ENCODE data around the gene C10orf53. TPM values are rescaled to one million over a fixed set of nuclear protein-coding genes. Genes with fewer than 3 reads are reported as not detected.

The C10orf53 gene
- total RNA-seq, 1 donor from 2014 or later, result not detected

DNA sequence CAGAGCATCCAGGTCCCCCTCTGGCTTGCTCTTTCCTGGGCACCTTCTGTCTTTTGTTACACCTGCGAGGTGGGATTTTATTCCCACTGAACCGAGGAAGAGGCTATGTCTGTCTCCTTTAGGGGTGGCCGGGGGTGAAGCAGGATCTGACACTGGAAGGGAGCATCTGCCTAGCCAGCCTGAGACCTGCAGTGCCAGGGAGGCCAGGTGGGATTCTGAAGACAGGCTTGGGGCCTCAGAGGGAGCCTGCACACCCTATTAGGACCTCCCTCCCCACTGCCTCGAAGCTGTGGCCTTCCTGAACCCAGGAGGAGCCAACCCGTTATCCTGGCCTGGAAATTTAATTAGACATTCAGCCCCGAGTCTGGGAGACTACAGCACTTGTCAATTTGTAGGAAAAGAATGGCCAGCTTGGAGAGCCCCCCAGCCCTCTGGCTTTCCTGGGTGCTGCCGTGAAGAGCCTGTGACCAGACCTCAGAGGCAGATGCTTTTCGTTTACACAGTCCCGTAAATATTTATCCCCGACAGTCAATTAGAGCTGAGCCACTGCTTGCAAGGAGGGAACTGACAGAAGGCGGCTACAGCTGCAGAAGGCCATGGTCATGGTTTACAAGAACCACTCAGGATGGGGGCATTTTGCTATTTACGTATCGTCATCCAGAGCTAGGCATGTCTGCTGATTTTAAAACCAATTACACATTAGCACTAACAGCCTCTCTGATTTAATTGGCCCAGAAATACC, 46.0 kb upstream of the C10orf53 start:
- no peak for DNase-seq (ENCODE audit: low spot score)
- H3K27ac ChIP-seq, result no peak overlapping the region
- no peaks in the 10 kb centered on the region for H3K4me1 ChIP-seq
- no peak overlapping the region for H3K9ac ChIP-seq
- Mint-ChIP-seq H3K27ac (no peak overlapping the region), H3K36me3 (no peaks in the 10 kb centered on the region), H3K27me3 (ENCODE audit: insufficient read depth, low read depth) (peaks cover 13% of the 10 kb centered on the region), H3K4me1 (no peaks in the 10 kb centered on the region), H3K9me3 (no peaks in the 10 kb centered on the region), H3K4me3 (no peak overlapping the region)
- H3K27me3 ChIP-seq, result peaks cover 42% of the 10 kb centered on the region
- no peak overlapping the region for H2AFZ ChIP-seq (replicated peaks)
- H4K20me1 ChIP-seq (ENCODE audit: low read depth), result no peaks in the 10 kb centered on the region
- H3K36me3 ChIP-seq, result no peaks in the 10 kb centered on the region
- H3K79me2 ChIP-seq (ENCODE audit: low read depth), result no peaks in the 10 kb centered on the region
- TF ChIP-seq, protein P1, sequence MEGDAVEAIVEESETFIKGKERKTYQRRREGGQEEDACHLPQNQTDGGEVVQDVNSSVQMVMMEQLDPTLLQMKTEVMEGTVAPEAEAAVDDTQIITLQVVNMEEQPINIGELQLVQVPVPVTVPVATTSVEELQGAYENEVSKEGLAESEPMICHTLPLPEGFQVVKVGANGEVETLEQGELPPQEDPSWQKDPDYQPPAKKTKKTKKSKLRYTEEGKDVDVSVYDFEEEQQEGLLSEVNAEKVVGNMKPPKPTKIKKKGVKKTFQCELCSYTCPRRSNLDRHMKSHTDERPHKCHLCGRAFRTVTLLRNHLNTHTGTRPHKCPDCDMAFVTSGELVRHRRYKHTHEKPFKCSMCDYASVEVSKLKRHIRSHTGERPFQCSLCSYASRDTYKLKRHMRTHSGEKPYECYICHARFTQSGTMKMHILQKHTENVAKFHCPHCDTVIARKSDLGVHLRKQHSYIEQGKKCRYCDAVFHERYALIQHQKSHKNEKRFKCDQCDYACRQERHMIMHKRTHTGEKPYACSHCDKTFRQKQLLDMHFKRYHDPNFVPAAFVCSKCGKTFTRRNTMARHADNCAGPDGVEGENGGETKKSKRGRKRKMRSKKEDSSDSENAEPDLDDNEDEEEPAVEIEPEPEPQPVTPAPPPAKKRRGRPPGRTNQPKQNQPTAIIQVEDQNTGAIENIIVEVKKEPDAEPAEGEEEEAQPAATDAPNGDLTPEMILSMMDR (IDR thresholded peaks at IDR 0.05), result no peak
- no peak overlapping the region for H3K4me2 ChIP-seq
- no peaks in the 10 kb centered on the region for H3F3A ChIP-seq (ENCODE audit: low read depth)
- no peaks in the 10 kb centered on the region for H3K9me3 ChIP-seq (ENCODE audit: low read depth)
- no peak overlapping the region for H3K4me3 ChIP-seq

DNA sequence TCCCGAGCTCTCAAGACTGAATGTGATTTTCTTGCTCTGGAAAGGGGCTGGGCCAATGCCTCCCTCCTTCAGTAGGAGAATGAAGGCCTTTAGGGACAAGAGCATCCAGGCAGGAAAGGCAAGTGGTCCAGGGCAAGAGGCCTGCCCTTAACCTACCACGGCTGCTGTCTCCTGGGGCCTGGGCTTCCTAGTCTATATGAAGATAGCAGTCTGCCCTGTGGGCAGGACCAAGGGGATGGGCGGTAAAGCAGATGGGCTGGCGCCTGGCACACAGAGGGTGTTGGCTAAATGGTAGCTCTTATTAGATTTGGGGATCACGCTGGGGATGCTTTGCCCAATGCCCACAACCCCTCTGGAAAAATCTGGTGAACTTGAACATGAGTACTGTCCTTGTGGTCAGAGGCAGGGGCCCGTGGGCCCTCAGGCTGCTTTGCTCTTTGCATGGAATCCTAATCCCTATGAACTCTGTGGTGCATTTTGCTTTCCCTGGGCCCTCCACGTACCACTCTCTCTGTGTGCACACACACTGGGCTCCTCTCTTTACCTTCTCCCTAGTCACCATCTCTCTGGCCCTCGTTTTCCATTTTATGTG, 45.3 kb upstream of the C10orf53 start:
- H3K27ac Mint-ChIP-seq, result no peak overlapping the region
- no peaks in the 10 kb centered on the region for H4K20me1 ChIP-seq (ENCODE audit: low read depth)
- no peaks in the 10 kb centered on the region for H3K4me1 ChIP-seq
- H3K4me3 ChIP-seq, result no peak overlapping the region
- no peak overlapping the region for H2AFZ ChIP-seq (replicated peaks)
- no peaks in the 10 kb centered on the region for H3K9me3 Mint-ChIP-seq
- H3K9ac ChIP-seq, result no peak overlapping the region
- no peaks in the 10 kb centered on the region for H3K36me3 Mint-ChIP-seq
- H3K27ac ChIP-seq, result no peak overlapping the region
- H3K4me1 Mint-ChIP-seq, result no peaks in the 10 kb centered on the region
- H3K79me2 ChIP-seq (ENCODE audit: low read depth), result no peaks in the 10 kb centered on the region
- no peaks in the 10 kb centered on the region for H3K36me3 ChIP-seq
- no peak overlapping the region for H3K4me3 Mint-ChIP-seq
- DNase-seq (ENCODE audit: low spot score), result no peak
- H3K27me3 Mint-ChIP-seq (ENCODE audit: insufficient read depth, low read depth), result peaks cover 11% of the 10 kb centered on the region
- no peaks in the 10 kb centered on the region for H3F3A ChIP-seq (ENCODE audit: low read depth)
- no peaks in the 10 kb centered on the region for H3K9me3 ChIP-seq (ENCODE audit: low read depth)
- no peak overlapping the region for H3K4me2 ChIP-seq
- H3K27me3 ChIP-seq, result peaks cover 49% of the 10 kb centered on the region
- TF ChIP-seq, protein P1 (IDR thresholded peaks at IDR 0.05), result no peak
- TF ChIP-seq EZH2 (IDR thresholded peaks at IDR 0.05), result no peak
- TF ChIP-seq EZH2phosphoT487 (IDR thresholded peaks at IDR 0.05), result no peak

DNA sequence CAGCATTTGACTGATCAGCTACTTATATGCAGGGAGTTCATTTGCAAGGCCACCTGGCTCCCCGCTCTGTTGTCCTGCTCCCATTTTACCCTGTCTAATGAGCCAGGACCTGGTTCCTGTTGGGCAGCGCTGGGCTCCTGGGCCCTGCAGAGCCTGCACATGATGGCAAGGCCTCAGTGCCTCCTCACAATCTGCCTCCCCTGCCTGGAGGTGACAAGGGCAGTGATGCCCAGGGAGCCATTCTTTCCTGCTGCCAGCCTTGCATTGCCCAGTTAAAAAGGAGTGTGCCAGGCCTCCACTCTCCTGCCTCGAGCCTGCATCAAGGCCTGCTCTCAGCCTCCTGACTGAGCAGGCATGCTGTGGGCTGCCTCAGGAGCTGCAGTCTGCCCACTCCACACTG, 37.1 kb upstream of the C10orf53 start:
- Histone ChIP-seq H3K36me3 (no peaks in the 10 kb centered on the region), H3K4me1 (no peaks in the 10 kb centered on the region), H3K4me3 (no peak overlapping the region), H3K4me2 (no peak overlapping the region), H3K27ac (no peak overlapping the region), H3F3A (ENCODE audit: low read depth) (no peaks in the 10 kb centered on the region), H3K79me2 (ENCODE audit: low read depth) (no peaks in the 10 kb centered on the region), H3K27me3 (peaks cover 19% of the 10 kb centered on the region), H3K9me3 (ENCODE audit: low read depth) (no peaks in the 10 kb centered on the region), H4K20me1 (ENCODE audit: low read depth) (no peaks in the 10 kb centered on the region), H2AFZ (replicated peaks) (no peak overlapping the region), H3K9ac (no peak overlapping the region)
- no peaks in the 10 kb centered on the region for H3K9me3 Mint-ChIP-seq
- peaks cover 17% of the 10 kb centered on the region for H3K27me3 Mint-ChIP-seq (ENCODE audit: insufficient read depth, low read depth)
- H3K4me1 Mint-ChIP-seq, result no peaks in the 10 kb centered on the region
- DNase-seq (ENCODE audit: low spot score), result no peak
- no peak overlapping the region for H3K27ac Mint-ChIP-seq
- no peak for TF ChIP-seq EZH2phosphoT487 (IDR thresholded peaks at IDR 0.05)
- TF ChIP-seq, protein P1 (IDR thresholded peaks at IDR 0.05), result no peak
- no peak for TF ChIP-seq EZH2 (IDR thresholded peaks at IDR 0.05)
- no peaks in the 10 kb centered on the region for H3K36me3 Mint-ChIP-seq
- H3K4me3 Mint-ChIP-seq, result no peak overlapping the region
